ENCODE measurements around the gene PSD.

The PSD gene

DNA sequence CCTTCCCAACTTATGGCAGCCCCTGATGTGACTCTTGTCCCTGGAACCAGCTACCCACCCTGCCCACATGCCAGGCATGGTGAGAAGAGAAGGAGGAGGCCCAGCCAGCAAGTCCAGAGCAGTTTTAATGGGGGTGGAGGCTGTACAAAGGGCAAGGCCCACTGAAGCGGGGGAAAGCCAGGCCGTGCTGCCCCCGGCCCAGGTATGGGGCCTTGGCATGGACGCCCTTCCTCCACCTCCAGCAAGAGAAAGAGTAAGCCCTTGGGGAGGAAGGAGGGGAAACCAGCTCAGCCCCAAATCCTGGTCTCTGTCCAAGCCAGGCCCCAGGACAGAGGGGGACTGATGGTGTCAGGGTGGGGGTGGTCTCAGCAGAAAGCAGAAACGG, 16.1 kb downstream of the PSD start:
- no peak for DNase-seq

GRCh38 chr10:102401735-102402511, 16.7 kb downstream of the PSD start:
- no peak for DNase-seq

DNA sequence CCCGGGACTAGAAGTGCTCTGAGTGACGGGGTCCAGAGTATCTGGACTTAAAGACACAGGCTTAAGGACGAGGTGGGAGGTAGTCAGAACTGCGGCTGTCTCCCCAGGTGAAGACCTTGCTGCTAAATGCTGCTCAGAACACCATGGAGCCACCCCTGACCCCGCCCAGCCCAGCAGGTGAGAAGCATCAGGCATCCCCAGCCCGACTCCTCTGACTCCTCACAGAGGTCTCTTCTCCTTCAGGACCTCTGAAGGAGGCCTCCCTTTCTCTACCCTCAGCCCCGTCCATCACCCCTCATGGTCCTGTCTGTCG, 17.3 kb downstream of the PSD start:
- no peak for DNase-seq

GRCh38 chr10:102400598-102401341, 17.8 kb downstream of the PSD start:
- peak; percentile 21 for DNase-seq

DNA sequence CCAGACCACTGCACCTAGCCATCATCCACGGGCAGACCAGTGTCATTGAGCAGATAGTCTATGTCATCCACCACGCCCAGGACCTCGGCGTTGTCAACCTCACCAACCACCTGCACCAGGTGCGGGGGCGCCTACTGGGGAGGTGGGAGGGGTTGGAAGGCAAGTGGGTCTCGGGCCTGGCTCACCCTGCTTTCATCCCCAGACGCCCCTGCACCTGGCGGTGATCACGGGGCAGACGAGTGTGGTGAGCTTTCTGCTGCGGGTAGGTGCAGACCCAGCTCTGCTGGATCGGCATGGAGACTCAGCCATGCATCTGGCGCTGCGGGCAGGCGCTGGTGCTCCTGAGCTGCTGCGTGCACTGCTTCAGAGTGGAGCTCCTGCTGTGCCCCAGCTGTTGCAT, 18.5 kb downstream of the PSD start:
- DNase-seq = no peak

- peak; percentile 92 for DNase-seq
These were observed 19.2 kb downstream of the PSD start for GRCh38 chr10:102399217-102400021.

- DNase-seq = no peak
These were observed 20.2 kb downstream of the PSD start for GRCh38 chr10:102398172-102399020.

DNA sequence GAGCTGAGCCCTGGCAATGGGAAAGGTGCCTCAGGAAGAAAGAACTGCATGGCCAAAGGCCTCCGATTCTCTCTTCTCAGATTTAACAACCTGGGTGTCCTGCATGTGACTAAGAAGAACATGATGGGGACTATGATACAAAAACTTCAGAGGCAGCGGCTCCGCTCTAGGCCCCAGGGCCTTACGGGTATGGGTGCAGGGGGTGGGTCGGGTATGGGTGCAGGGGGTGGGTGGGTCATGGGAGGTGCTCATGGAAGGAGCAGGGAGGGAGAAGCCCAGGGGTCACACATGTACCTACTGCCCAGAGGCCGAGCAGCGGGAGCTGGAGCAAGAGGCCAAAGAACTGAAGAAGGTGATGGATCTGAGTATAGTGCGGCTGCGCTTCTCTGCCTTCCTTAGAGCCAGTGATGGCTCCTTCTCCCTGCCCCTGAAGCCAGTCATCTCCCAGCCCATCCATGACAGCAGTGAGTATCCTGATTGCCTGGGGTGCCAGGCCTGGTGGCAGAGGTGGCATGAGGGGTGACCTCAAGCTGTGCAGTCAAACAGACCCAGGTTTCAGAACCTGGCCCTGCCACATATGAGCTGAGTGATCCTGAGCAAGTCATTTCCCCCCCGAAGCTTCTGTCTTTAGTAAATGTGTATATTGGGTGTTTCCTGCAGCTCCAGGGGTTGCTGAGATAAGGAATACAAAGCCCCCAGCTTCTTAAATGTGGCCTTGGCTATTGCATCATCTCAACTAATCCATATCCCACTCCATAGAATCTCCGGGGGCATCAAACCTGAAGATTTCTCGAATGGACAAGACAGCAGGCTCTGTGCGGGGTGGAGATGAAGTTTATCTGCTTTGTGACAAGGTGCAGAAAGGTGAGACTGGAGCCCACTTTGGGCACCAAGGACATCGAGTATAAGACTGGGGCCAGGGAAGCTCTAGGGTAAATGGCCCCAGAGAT, 21.1 kb downstream of the PSD start:
- DNase-seq = no peak

- DNase-seq = no peak
These were observed 21.8 kb downstream of the PSD start for GRCh38 chr10:102396730-102397151.

GRCh38 chr10:102396317-102396650, 22.3 kb downstream of the PSD start:
- DNase-seq = no peak

DNA sequence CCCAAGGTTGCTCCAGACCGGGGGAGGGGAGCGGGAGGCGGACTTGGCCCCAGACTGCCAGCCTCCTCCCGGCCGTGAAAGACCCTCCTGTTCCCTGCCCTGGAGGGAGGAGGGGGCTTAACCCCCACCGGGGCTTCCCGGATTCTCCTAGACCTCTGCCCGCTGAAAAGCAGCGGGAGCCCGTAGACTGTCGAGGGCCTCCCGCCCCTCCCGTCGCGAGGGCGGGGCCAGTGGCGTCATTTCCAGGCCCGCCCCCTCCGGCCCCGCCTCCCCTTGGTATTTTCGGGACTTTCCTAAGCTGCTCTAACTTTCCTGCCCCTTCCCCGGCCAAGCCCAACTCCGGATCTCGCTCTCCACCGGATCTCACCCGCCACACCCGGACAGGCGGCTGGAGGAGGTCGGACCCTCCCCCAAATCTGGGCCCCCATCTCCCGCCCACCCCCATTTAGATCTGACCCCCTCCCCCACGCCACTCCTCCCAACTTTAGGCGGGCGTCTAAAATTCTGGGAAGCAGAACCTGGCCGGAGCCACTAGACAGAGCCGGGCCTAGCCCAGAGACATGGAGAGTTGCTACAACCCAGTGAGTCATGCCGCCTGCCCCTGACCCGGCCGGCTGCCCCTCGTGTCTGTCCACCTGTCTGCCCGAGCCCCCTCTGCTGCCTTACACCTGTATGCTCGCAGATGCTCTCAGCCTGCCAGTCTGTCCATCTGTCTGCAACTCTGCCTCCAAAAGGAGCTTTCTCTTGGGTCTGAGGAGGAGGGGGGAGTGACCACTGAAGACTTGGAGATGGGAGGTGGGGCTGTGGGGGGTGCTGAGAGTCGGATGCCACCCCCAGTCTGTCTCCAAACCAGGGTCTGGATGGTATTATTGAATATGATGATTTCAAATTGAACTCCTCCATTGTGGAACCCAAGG, 22.9 kb downstream of the PSD start, which contains the start of gene NFKB2:
Gene NFKB2 (plus strand): TSS at position 306 of the 917 bp plus-strand sequence. CDS start 255 bp downstream, at position 561.
- peak; percentile 95 for DNase-seq

- DNase-seq = peak; percentile 59
These were observed 23.7 kb downstream of the PSD start for GRCh38 chr10:102394801-102395399.

- peak; percentile 95 for DNase-seq
These were observed 24.3 kb downstream of the PSD start for GRCh38 chr10:102394079-102394800.

- DNase-seq = no peak
These were observed 25.0 kb downstream of the PSD start for GRCh38 chr10:102393411-102394078.

GRCh38 chr10:102392306-102392705, 26.3 kb downstream of the PSD start:
- no peak for DNase-seq

DNA sequence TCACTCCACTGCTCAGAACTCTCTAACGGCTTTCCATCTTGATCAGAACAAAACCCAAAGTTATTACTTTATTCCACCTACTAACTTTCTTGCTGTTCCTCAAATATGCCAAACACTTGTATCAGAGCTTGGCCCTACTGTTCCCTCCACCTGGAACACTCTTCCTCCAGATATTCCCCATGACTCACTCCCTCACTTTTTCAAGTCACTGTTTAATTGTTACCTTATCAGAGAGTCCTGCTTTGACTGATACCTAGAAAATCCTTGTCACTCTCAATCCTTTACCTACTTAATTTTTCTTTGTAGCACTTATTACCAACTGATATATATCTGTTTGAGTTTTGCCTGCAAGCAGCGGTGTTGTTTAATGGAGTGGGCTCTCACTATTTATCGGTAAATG, 28.7 kb downstream of the PSD start:
- DNase-seq = no peak

GRCh38 chr10:102384606-102385429, 33.8 kb downstream of the PSD start:
- DNase-seq = no peak

DNA sequence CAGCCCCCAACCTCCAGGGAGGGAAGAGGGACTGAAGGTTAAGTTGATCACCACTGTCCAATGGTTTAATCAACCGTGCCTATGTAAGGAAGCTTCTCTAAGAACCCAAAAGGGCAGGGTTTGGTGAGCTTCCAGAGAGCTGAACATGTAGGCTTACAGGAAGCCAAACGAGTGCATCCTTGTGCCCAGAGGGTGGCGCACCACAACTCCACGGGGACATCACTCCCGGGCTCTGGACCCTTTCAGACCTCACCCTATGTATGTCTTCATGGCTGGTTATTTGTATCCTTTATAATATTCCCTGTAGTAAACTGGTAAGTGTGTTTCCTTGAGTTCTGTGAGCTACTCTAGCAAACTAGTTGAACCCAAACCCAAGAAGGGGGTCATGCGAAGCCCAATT, 34.5 kb downstream of the PSD start:
- no peak for DNase-seq
